Measurements from ENCODE around the gene KCNG2.

DNA sequence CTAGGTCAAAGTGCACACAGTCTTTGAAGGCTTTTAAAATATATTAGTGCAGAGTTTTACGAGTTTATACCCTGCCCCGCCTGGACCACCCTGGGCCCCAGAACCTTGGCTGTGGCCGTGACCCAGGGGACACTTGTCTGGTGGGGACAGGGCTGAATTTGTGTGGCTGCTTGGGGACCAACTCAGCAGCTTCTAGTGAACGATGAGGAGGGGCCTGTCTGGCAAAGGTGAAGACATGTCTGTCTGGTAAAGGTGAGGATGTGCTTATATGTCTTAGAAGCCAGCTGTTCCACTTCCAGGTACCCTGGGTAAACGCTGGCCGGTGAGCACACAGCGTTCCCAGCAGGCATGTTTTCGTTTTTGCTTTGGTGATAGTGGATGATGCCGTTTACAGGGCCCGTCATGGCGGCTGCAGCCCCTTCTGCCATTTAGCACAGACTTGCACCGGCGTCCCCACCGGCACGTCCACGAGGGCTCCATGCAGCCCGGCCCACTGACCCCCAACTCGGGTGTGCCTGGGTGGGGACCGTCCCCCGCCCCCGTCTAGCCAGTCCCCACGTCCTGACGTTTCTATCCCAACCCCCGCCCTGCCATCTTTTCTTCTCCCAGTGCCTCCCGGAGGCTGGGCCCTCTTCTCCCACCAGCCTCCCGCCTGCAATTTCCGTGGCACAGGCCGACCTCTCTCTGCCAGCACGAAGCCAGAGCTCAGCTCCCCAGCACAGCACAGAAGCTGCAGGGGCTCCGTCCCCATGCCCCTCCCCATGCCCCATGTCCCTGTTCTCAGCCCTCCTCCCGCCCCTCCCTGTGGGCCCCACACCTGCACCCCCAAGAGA lies 85.9 kb downstream of the KCNG2 start:
- TF ChIP-seq TAF1 (IDR thresholded peaks at IDR 0.05; ENCODE audit: low read depth, low read length) (no peak), CTCF (IDR thresholded peaks at IDR 0.05; ENCODE audit: control extremely low read depth in 1 of 3, insufficient read depth in 1 of 3, low read depth in 1 of 3, low read length in 3 of 3) (no peak), EP300 (IDR thresholded peaks at IDR 0.05; ENCODE audit: borderline replicate concordance in 1 of 2, low read depth in 2 of 2, low read length in 2 of 2) (no peak), ZNF274 (IDR thresholded peaks at IDR 0.05; ENCODE audit: borderline replicate concordance, extremely low read depth, low read length) (no peak), CHD1 (IDR thresholded peaks at IDR 0.05; ENCODE audit: low read depth, low read length) (no peak)

Measured in H1 (cell line).